Stimulated activated CD8-positive, alpha-beta memory T cell treated with anti-CD3 and anti-CD28 coated beads, Interleukin-4, amount 100 ng/mL, for 24 hours (primary cell): ENCODE data around the gene MMP24.
"Not testable (repeated sequence)": the region's sequence is repeated elsewhere in the genome, so short reads cannot be mapped to it uniquely, and the experiment has no call there.

ENCODE experiments used
- DNase-seq: peaks from one replicate; pipeline ENCODE4 v3.0.0-alpha.2; 2020; ENCODE audit warnings: low read depth

MMP24 gene

GRCh38 chr20:35311822-35312221 is 85.3 kb downstream of the MMP24 start:
- DNase-seq, result no peak

GRCh38 chr20:35312318-35312717 is 85.8 kb downstream of the MMP24 start:
- DNase-seq, result no peak

- no peak for DNase-seq
These were observed 88.5 kb downstream of the MMP24 start for GRCh38 chr20:35314816-35315631.

GRCh38 chr20:35315632-35316020 is 89.1 kb downstream of the MMP24 start:
- not testable (repeated sequence) for DNase-seq

GRCh38 chr20:35316086-35316485 is 89.6 kb downstream of the MMP24 start:
- no peak for DNase-seq

GRCh38 chr20:35317416-35318210 is 91.1 kb downstream of the MMP24 start:
- no peak for DNase-seq

- DNase-seq, result no peak
These were observed 92.1 kb downstream of the MMP24 start for GRCh38 chr20:35318502-35319157.

GRCh38 chr20:35319192-35319870 is 92.8 kb downstream of the MMP24 start:
- DNase-seq, result no peak

GRCh38 chr20:35319871-35320197 is 93.3 kb downstream of the MMP24 start:
- DNase-seq, result no peak

- DNase-seq, result no peak
These were observed 94.1 kb downstream of the MMP24 start for GRCh38 chr20:35320396-35321126.

- no peak for DNase-seq
These were observed 98.9 kb downstream of the MMP24 start for GRCh38 chr20:35325401-35325800.

- no peak for DNase-seq
These were observed 99.7 kb downstream of the MMP24 start for GRCh38 chr20:35326021-35326739.
